Hindlimb muscle (tissue), 1 donor: ENCODE data around the gene RBM4. TPM values are rescaled to one million over a fixed set of nuclear protein-coding genes. Genes with fewer than 3 reads are reported as not detected.
A peak's percentile ranks its signal among the peaks of the same experiment; 100 is the strongest.

ENCODE experiments used
- DNase-seq: peaks from one replicate; pipeline ENCODE4 v3.0.0-alpha.2; 2013
- polyA plus RNA-seq: library from polyadenylated mRNA; unstranded; fragments of 120-200 nt; gene quantifications from one replicate; pipeline ENCODE4 v1.2.1, GENCODE V29; 2013; ENCODE audit not compliant: insufficient read length

Gene RBM4
- polyA plus RNA-seq, 1 donor: 141 TPM

GRCh38 chr11:66689661-66690590, 51.4 kb downstream of the RBM4 start:
- DNase-seq: no peak

GRCh38 chr11:66691311-66691980, 52.9 kb downstream of the RBM4 start:
- DNase-seq: no peak

GRCh38 chr11:66692446-66692845, 53.9 kb downstream of the RBM4 start:
- no peak for DNase-seq

- DNase-seq: no peak
These were observed 54.4 kb downstream of the RBM4 start for GRCh38 chr11:66692871-66693331.

DNA sequence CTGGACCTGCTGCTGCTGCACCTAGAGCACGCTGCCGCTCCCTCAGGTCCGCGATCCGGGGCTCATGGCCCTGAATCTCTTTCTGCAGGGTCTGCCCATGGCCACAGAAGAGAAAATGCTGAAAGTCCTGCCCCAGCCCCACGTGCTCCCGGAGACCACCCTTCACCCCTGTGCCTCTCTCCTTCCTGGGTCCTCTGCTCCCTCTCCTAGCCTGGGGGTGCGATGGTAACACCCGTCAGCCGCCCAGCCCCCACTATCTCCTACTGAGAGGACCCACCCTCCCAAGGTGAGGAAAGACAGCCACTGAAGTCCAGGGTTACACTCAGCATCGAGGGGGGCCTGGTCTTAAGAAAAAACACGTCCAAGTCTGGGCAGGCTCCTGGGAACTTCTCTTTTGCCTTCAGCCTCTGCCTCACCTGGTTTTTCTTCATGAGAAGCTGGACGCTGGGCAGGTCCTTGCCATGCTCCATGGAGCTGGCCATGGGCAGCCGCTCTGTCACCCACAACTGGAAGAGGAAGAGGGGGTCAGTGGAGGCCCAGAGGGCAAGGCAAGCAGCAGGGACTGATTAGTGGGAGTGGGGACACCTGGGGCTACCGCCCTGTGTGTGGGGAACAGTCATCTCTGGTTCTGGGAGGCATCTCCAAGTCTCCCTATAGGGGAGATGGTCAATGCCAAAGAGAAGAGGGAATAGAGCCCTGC, 55.0 kb downstream of the RBM4 start:
- DNase-seq: no peak

DNA sequence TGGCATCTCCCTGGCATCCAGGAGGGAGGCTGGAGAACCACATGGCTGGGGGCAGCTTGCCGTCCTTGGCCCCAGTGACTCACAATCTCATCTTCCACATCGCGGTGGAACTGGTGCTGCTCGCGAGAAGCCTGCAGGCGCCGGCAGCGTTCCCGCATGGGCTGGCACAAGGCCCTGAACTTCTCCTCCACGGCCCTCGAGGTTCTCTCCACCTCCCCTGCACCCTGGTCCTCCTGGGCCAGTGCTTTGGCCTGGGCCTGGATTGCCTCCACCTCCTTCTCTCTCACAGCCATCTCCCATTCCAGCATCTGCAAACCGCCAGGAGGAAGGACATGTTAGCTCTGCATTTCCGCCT, 55.5 kb downstream of the RBM4 start:
- no peak for DNase-seq

- peak; percentile 80 for DNase-seq
These were observed 56.3 kb downstream of the RBM4 start for GRCh38 chr11:66694732-66695207.

Other genes with a start within 250 kb of the RBM4 start
- gene NPAS4, start 217.7 kb upstream of the RBM4 start, polyA plus RNA-seq: 0.21 TPM
- gene MRPL11, start 199.9 kb upstream of the RBM4 start, polyA plus RNA-seq: 45.9 TPM
- gene PELI3, start 171.8 kb upstream of the RBM4 start, polyA plus RNA-seq: 8.6 TPM
- gene DPP3, start 158.3 kb upstream of the RBM4 start, polyA plus RNA-seq: 25.7 TPM
- gene BBS1, start 128.1 kb upstream of the RBM4 start, polyA plus RNA-seq: 21.4 TPM
- gene ZDHHC24, start 92.7 kb upstream of the RBM4 start, polyA plus RNA-seq: 4.6 TPM
- 141 TPM for gene ACTN3, start 91.8 kb upstream of the RBM4 start, polyA plus RNA-seq
- 27.0 TPM for gene CTSF, start 70.1 kb upstream of the RBM4 start, polyA plus RNA-seq
- 0.25 TPM for gene CCDC87, start 45.6 kb upstream of the RBM4 start, polyA plus RNA-seq
- 39.3 TPM for gene CCS, start 45.5 kb upstream of the RBM4 start, polyA plus RNA-seq
- gene RBM14, start 22.1 kb upstream of the RBM4 start, polyA plus RNA-seq: 51.5 TPM
- 38.0 TPM for gene RBM4B, start 39.2 kb downstream of the RBM4 start, polyA plus RNA-seq
- 24.3 TPM for gene SPTBN2, start 90.5 kb downstream of the RBM4 start, polyA plus RNA-seq
- 18.0 TPM for gene RCE1, start 204.7 kb downstream of the RBM4 start, polyA plus RNA-seq
- 40.3 TPM for gene LRFN4, start 218.4 kb downstream of the RBM4 start, polyA plus RNA-seq